ENCODE results near the gene KCNK5. TPM values are rescaled to one million over a fixed set of nuclear protein-coding genes. Genes with fewer than 3 reads are reported as not detected.

Gene KCNK5
- total RNA-seq, 1 donor from 2014 or later = 0.26 TPM

DNA sequence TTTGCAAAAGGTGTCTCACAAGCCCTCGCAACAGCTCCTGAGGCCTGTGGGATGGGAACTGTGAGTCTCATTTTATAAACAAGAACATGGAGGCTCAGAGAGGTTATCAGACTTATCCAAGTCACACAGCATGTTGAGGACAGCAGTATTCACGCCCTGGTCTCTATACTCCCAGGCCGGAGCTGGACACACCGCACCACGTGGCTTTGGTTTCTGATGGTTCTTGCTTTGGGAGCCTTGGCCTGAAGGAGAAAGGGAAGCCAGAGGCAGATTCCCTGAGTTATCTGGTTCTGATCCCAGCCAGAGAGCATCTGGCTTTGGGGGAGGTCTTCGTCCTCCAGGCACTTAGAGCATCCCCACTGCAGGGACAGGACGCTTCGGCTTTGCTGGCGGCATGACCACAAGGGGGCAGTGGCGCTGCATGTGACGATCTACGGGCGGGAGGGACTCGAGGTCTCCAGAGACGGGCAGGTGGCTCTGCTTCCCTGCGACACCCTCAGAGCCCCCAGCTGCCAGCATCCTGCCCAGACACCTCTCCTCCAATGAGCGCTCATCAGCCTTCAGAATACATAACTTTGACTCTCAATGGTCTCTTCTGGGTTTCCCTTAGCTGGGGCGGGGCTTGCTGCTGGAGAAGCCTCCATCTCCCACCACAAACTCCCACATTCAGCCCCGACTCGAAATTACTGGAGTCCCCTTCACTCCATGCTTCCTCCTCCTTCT is 62.9 kb downstream of the KCNK5 start:
- peak; percentile 31 for DNase-seq (ENCODE audit: low read depth)
- Histone ChIP-seq H3K4me3 (ENCODE audit: low read depth, low read length) (no peak overlapping the region), H3K27me3 (ENCODE audit: control insufficient read depth, insufficient read depth, low read length) (no peaks in the 10 kb centered on the region), H3K36me3 (ENCODE audit: control insufficient read depth, insufficient read depth, low read length) (no peaks in the 10 kb centered on the region)
- FAIRE-seq = no peak
- TF ChIP-seq, protein P1, sequence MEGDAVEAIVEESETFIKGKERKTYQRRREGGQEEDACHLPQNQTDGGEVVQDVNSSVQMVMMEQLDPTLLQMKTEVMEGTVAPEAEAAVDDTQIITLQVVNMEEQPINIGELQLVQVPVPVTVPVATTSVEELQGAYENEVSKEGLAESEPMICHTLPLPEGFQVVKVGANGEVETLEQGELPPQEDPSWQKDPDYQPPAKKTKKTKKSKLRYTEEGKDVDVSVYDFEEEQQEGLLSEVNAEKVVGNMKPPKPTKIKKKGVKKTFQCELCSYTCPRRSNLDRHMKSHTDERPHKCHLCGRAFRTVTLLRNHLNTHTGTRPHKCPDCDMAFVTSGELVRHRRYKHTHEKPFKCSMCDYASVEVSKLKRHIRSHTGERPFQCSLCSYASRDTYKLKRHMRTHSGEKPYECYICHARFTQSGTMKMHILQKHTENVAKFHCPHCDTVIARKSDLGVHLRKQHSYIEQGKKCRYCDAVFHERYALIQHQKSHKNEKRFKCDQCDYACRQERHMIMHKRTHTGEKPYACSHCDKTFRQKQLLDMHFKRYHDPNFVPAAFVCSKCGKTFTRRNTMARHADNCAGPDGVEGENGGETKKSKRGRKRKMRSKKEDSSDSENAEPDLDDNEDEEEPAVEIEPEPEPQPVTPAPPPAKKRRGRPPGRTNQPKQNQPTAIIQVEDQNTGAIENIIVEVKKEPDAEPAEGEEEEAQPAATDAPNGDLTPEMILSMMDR (IDR thresholded peaks at IDR 0.05; ENCODE audit: insufficient read depth, low read length, severe bottlenecking) = peak; percentile 98

GRCh38 chr6:39157511-39157910 is 71.8 kb downstream of the KCNK5 start:
- TF ChIP-seq, protein P1 (IDR thresholded peaks at IDR 0.05; ENCODE audit: insufficient read depth, low read length, severe bottlenecking) = no peak
- no peak for FAIRE-seq
- Histone ChIP-seq H3K4me3 (ENCODE audit: low read depth, low read length) (no peak overlapping the region), H3K36me3 (ENCODE audit: control insufficient read depth, insufficient read depth, low read length) (no peaks in the 10 kb centered on the region), H3K27me3 (ENCODE audit: control insufficient read depth, insufficient read depth, low read length) (no peaks in the 10 kb centered on the region)
- no peak for DNase-seq (ENCODE audit: low read depth)

DNA sequence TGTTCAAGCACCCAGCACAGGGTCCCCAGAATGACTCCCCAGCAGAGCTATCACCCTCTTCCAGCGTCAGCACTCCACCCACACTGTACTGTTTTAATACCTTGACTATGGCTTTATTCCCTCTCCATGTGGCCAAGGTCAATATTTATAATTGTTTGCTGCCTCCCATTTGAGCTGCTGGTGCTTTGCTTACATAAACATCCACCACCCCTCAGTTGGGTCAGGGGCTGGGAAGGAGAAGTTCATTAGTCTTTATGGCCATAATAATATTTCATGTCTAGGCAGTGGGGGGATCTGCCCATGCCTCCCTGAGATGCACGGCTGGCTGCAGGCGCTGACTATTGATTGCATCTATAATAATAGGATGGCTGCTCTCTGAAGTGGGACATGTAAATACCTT is 72.5 kb downstream of the KCNK5 start:
- Histone ChIP-seq H3K4me3 (ENCODE audit: low read depth, low read length) (no peak overlapping the region), H3K27me3 (ENCODE audit: control insufficient read depth, insufficient read depth, low read length) (no peaks in the 10 kb centered on the region), H3K36me3 (ENCODE audit: control insufficient read depth, insufficient read depth, low read length) (no peaks in the 10 kb centered on the region)
- TF ChIP-seq, protein P1 (IDR thresholded peaks at IDR 0.05; ENCODE audit: insufficient read depth, low read length, severe bottlenecking) = no peak
- no peak for FAIRE-seq
- no peak for DNase-seq (ENCODE audit: low read depth)

DNA sequence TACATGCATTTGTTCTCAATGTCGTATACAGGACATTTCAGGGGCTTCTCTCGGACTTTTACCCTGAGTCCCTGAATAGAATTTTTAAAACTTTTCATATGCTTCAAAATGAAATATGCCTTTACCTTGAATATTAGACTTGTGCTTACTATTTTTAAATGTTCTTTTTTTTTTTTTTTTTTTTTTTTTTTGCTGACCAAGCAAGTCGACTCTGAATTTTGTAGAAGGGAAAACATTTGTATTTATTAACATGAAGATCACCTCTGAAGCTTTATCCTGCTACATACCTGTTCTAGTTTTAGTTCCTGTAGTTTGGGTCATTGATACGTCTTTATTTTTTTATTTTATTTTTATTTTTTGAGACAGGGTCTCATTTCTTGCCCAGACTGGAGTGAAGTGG is 74.6 kb downstream of the KCNK5 start:
- FAIRE-seq (no peak), DNase-seq (ENCODE audit: low read depth) (no peak)
- no peaks in the 10 kb centered on the region for H3K27me3 ChIP-seq (ENCODE audit: control insufficient read depth, insufficient read depth, low read length)
- no peaks in the 10 kb centered on the region for H3K36me3 ChIP-seq (ENCODE audit: control insufficient read depth, insufficient read depth, low read length)
- TF ChIP-seq, protein P1 (IDR thresholded peaks at IDR 0.05; ENCODE audit: insufficient read depth, low read length, severe bottlenecking) = no peak
- no peak overlapping the region for H3K4me3 ChIP-seq (ENCODE audit: low read depth, low read length)

DNA sequence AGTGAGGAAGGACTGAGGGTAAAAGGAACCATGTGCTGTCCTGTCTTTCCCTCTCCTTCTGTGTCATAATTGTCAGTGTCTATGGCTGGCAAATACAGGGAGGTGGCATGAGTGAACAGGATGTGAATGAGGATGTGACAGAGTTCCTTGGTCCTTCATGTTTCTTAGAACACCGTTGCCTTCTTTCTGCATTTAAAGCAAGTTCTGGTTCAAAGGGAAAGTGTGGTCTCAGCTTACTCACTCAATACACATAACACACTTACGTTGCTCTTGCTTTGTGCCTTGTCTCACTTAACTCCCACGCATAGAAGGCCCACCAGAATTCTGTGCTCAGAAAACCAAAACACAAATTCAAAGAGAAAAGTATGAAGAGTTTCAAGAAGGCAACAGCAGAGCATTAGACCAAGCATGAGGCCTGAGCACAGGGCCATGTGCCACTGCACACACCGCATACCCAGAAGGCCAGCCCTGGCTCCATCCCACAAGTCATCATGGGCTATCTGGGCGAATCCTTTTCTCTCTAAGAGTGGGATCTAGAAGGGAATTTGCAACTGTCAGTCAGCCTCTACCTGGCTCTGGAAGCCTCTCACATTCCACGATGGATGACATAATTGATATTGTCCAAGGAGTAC is 75.4 kb downstream of the KCNK5 start:
- DNase-seq (ENCODE audit: low read depth) (no peak), FAIRE-seq (no peak)
- Histone ChIP-seq H3K27me3 (ENCODE audit: control insufficient read depth, insufficient read depth, low read length) (no peaks in the 10 kb centered on the region), H3K36me3 (ENCODE audit: control insufficient read depth, insufficient read depth, low read length) (no peaks in the 10 kb centered on the region), H3K4me3 (ENCODE audit: low read depth, low read length) (no peak overlapping the region)
- TF ChIP-seq, protein P1 (IDR thresholded peaks at IDR 0.05; ENCODE audit: insufficient read depth, low read length, severe bottlenecking) = no peak
